Measurements from ENCODE around the gene GP2. TPM values are rescaled to one million over a fixed set of nuclear protein-coding genes. Genes with fewer than 3 reads are reported as not detected.
A peak's percentile ranks its signal among the peaks of the same experiment; 100 is the strongest.

GP2 gene
- total RNA-seq, 1 donor from 2014 or later = not detected

DNA sequence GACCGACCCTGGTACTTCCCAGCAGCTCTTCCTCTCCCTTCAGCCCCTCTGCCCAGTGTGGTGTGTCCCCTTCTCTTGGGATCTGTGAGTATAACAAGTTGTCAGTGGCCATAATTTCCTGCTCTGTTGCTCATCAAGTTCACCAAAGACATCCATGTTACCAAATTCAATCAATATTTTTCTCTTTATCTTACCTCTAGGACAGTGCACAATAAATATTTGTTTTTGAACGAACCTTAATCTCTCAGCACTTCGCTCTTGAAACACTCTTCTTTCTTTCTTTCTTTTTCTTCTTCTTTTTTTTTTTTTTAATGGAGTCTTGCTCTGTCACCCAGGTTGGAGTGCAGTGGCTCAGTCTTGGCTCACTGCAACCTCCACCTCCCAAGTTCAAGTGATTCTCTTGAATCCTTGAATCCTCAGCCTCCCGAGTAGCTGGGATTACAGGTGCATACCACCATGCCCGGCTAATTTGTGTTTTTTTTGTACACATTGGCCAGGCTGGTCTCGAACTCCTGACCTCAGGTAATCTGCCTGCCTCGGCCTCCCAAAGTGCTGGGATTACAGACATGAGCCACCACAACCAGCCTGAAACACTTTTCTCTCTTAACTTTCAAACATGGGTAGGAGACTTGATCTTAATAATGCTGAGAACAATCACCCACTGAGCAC is 27.9 kb upstream of the GP2 start:
- no peak for DNase-seq (ENCODE audit: low read depth)
- no peak overlapping the region for H3K4me3 ChIP-seq (ENCODE audit: low read depth, low read length)
- TF ChIP-seq, protein P1, sequence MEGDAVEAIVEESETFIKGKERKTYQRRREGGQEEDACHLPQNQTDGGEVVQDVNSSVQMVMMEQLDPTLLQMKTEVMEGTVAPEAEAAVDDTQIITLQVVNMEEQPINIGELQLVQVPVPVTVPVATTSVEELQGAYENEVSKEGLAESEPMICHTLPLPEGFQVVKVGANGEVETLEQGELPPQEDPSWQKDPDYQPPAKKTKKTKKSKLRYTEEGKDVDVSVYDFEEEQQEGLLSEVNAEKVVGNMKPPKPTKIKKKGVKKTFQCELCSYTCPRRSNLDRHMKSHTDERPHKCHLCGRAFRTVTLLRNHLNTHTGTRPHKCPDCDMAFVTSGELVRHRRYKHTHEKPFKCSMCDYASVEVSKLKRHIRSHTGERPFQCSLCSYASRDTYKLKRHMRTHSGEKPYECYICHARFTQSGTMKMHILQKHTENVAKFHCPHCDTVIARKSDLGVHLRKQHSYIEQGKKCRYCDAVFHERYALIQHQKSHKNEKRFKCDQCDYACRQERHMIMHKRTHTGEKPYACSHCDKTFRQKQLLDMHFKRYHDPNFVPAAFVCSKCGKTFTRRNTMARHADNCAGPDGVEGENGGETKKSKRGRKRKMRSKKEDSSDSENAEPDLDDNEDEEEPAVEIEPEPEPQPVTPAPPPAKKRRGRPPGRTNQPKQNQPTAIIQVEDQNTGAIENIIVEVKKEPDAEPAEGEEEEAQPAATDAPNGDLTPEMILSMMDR (conservative IDR thresholded peaks at IDR 0.05; ENCODE audit: low read depth, low read length) = no peak

DNA sequence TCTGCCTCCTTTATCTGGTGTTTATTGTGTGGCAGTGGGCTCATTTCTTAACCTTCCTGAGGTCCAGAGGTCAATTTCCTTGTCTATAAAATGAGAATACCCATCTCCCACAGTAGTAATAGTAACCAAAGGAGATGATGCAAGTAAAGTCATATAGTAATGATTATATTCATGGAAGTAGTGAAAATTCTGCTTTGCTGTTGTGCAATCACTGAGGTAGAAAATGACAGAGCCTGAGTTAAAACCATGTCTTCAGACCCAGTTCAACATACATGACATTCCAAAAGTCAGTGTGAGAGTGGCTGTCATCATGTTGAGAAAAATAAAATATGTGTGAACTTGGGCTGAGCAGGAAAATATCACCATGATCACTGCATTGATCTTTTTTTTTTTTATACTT is 26.1 kb upstream of the GP2 start:
- TF ChIP-seq, protein P1 (conservative IDR thresholded peaks at IDR 0.05; ENCODE audit: low read depth, low read length) = no peak
- DNase-seq (ENCODE audit: low read depth) = no peak
- no peak overlapping the region for H3K4me3 ChIP-seq (ENCODE audit: low read depth, low read length)

DNA sequence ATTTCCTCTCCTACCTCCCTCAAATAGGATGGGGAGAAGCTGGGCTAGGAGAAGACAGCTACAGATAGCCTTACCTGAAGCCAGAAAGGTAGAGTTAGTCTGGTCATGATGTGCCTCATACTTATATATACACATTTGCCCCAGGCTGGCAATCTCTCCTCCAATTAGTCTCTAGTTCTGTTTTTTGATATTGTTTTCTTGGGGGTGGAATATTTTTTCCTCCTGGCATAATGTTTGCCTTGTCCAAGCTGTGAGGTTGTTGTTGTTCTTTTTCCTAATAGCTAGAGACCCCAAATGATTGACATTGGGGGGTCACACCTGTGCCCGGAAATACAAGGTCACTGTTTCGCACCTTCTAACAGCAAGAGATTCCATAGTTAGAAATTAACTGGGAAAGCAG is 25.3 kb upstream of the GP2 start, which contains the start of gene UMOD:
Gene UMOD (minus strand): TSS at position 101 of the 400 bp plus-strand sequence. CDS start 1,978 bp downstream, outside the sequence.
- no peak within 1 kb of the TSS for H3K4me3 ChIP-seq (ENCODE audit: low read depth, low read length)
- no peak for DNase-seq (ENCODE audit: low read depth)
- TF ChIP-seq, protein P1 (conservative IDR thresholded peaks at IDR 0.05; ENCODE audit: low read depth, low read length) = no peak

DNA sequence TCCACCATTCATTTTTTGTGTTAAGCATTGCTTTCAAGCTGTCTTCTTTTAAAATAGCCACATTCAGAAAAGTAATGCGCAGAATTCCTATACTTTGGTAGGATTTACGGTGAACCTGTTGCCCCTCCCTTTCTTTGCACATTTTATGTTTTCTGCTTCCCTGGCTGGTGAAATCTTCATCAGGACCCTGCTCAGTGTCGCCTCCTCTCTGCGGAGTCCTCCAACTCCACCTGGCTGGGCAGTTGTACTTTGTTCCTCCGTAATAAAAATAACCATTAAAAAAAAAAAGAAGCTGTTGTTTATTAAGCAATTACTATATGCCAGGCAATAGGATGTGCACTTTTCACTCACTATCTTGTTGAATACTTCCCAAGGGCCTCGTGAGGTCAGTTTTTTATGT is 22.3 kb upstream of the GP2 start:
- DNase-seq (ENCODE audit: low read depth) = no peak
- no peak overlapping the region for H3K4me3 ChIP-seq (ENCODE audit: low read depth, low read length)
- TF ChIP-seq, protein P1 (conservative IDR thresholded peaks at IDR 0.05; ENCODE audit: low read depth, low read length) = peak; percentile 32

DNA sequence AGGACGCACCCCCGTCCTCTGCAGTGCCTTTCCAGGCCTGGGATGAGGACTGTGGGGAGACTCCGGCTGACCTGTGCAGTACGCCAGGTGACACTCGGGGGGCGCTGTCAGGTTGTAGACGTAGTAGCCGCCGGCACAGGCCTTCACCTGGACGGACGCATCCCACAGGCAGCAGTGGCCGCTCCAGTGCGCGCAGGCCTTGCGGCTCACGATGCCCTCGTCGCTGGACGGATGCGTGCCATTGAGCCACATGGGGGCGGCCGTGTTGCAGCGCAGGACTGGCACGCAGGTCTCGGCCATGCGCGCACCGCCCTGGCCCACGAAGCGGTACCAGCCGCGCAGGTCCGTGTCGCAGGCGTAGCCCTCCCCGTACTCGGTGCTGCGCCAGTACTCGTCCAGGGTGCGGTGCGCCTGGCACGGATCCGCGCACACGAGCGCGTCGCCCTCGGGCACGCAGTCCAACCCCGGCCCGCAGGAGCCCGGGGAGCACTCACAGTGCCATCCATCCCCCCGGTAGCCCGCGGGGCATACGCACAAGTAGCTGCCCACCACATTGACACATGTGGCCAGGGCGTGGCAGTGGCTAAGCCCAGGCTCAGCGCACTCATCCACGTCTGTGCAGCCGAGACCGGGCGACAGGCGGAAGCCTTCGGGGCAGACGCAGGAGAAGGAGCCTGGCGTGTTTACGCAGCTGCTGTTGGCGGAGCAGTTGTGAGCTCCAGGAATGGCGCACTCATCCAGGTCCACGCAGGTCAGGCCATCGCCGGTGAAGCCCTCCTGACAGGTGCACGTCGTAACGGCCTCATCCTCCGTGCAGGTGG is 21.3 kb upstream of the GP2 start:
- no peak overlapping the region for H3K4me3 ChIP-seq (ENCODE audit: low read depth, low read length)
- TF ChIP-seq, protein P1 (conservative IDR thresholded peaks at IDR 0.05; ENCODE audit: low read depth, low read length) = peak; percentile 27
- DNase-seq (ENCODE audit: low read depth) = no peak

DNA sequence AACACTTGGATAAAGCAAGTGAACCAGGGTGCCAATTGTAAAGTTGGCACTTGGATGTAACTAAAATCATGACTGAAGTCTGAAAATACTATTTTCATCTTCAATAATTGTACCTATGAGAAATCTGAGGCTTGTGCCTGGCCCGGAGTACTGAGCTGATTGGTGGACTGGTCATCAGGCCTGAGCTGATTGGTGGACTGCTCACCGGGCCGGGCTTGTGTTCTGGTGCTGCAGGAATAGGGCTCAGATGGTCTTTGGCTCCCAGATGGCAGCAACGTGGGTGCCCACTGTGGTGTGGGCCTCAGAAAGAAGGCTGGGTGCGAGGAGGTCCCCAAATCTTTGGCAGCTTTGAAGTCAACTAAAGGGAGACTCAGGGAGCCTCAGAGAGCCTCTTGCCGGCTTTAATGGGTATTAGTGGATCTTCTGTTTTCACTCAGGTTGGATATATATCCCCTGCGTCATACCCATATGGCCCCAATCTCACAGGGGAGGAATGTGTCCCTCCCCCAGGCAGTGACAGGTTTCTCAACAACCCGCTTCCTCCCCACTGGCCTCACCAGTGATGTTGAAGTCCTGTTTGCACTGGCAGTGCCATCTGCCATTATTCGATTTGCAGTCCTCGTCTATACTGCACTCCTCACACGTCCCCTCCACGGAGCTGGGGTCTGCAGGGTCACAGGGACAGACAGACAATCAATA is 20.5 kb upstream of the GP2 start:
- DNase-seq (ENCODE audit: low read depth) = no peak
- TF ChIP-seq, protein P1 (conservative IDR thresholded peaks at IDR 0.05; ENCODE audit: low read depth, low read length) = no peak
- H3K4me3 ChIP-seq (ENCODE audit: low read depth, low read length) = no peak overlapping the region

Measured in epithelial cell of proximal tubule (primary cell).